Measurements from ENCODE around the gene COL4A6. TPM values are rescaled to one million over a fixed set of nuclear protein-coding genes. Genes with fewer than 3 reads are reported as not detected.

The COL4A6 gene
- total and polyA plus RNA-seq, 2 donors (not counting 3 experiments of a cell fraction or from before 2014, with no cell fraction given): 0.49 to 0.62 TPM

DNA sequence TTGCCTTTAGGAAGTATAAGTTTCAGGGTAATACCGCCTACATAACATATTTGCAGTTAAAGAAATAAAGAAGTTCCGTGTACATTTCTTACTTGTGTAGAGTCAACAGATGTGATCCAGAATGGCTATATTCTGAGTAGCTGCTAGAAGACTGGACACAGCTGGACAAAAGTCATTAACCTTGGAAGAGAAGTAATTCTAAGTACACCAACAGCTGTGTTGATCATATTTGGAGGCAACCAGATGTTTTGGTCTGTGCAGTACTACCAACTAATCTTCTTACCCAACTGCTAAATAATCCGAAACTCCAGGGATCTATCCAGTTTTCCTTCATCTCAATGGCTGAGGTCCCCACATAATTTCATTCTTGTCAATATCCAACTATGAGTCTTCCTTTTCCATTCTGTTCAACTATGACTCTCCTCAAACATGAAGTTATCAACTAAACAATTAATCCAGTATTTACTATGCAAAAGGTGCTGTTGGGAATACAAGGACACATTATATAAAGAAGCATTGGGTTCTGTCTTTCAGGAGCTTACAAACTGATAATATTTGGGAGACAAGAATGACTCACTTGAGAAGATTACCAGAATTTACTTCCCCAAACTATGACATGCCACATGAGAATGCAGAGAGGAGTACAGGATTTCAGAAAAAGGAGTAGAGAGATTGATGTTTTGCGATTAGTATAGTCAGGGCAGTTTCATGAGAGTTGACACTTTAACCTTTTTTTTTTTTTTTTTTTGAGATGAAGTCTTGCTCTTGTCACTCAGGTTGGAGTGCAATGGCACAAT is 78.2 kb downstream of the COL4A6 start:
- Histone ChIP-seq H2AFZ (ENCODE audit: low read depth, low read length) (no peak overlapping the region), H3K4me1 (ENCODE audit: control insufficient read depth, extremely low read depth, insufficient read depth, low read length) (no peaks in the 10 kb centered on the region), H3K36me3 (ENCODE audit: control insufficient read depth in 2 of 2, extremely low read depth in 1 of 2, insufficient read depth in 2 of 2, low read length in 2 of 2) (no peaks in the 10 kb centered on the region), H3K4me3 (replicated peaks in 1 of 3; ENCODE audit: insufficient read depth in 1 of 3, low read depth in 1 of 3, low read length in 3 of 3) (no peak overlapping the region), H3K9me3 (replicated peaks; ENCODE audit: control insufficient read depth, insufficient read depth, low read length) (no peaks in the 10 kb centered on the region), H3K9me1 (replicated peaks; ENCODE audit: control insufficient read depth, extremely low read depth, insufficient read depth, low read length) (no peaks in the 10 kb centered on the region), H3K27ac (ENCODE audit: insufficient read depth, low read depth, low read length) (no peak overlapping the region), H3K79me2 (ENCODE audit: control insufficient read depth, insufficient read depth, low read length) (no peaks in the 10 kb centered on the region), H3K9ac (replicated peaks; ENCODE audit: extremely low read depth, insufficient read depth, low read length) (no peak overlapping the region), H3K4me2 (ENCODE audit: insufficient read depth, low read length) (no peak overlapping the region), H3K27me3 (ENCODE audit: control insufficient read depth in 2 of 2, insufficient read depth in 2 of 2, low read length in 2 of 2) (no peaks in the 10 kb centered on the region), H4K20me1 (replicated peaks; ENCODE audit: control insufficient read depth, extremely low read depth, insufficient read depth, low read length) (no peaks in the 10 kb centered on the region)
- FAIRE-seq: no peak
- TF ChIP-seq JUN (IDR thresholded peaks at IDR 0.05; ENCODE audit: borderline replicate concordance, insufficient read depth, insufficient read length, low read depth): no peak
- no peak for TF ChIP-seq CTCF (IDR thresholded peaks at IDR 0.05; ENCODE audit: extremely low read depth in 1 of 2, insufficient read depth in 1 of 2, low read depth in 1 of 2, low read length in 2 of 2)
- intact Hi-C loops (cut with micrococcal nuclease) (no loop called here), dilution Hi-C loops (cut with MboI; ENCODE audit: extremely low pct_ligation_motif_present, low sequenced_read_pairs) (no loop called here)
- CTCF ChIA-PET: no interaction called here
- DNase-seq (ENCODE audit: low read depth, low spot score): no peak
- no TSS peak for BruUV-seq (replicated peaks)
- POLR2A ChIA-PET: no interaction called here

GRCh38 chrX:108353452-108353851 is 84.8 kb downstream of the COL4A6 start:
- no peaks in the 10 kb centered on the region for H3K9me3 ChIP-seq (replicated peaks; ENCODE audit: control insufficient read depth, insufficient read depth, low read length)
- no peak overlapping the region for H3K27ac ChIP-seq (ENCODE audit: insufficient read depth, low read depth, low read length)
- H3K9me1 ChIP-seq (replicated peaks; ENCODE audit: control insufficient read depth, extremely low read depth, insufficient read depth, low read length): no peaks in the 10 kb centered on the region
- BruUV-seq (replicated peaks): no TSS peak
- no peaks in the 10 kb centered on the region for H3K4me1 ChIP-seq (ENCODE audit: control insufficient read depth, extremely low read depth, insufficient read depth, low read length)
- peak; percentile 2 for DNase-seq (ENCODE audit: low read depth, low spot score)
- ChIA-PET CTCF (no interaction called here), POLR2A (no interaction called here)
- no peaks in the 10 kb centered on the region for H3K79me2 ChIP-seq (ENCODE audit: control insufficient read depth, insufficient read depth, low read length)
- no peak overlapping the region for H3K9ac ChIP-seq (replicated peaks; ENCODE audit: extremely low read depth, insufficient read depth, low read length)
- intact Hi-C loops (cut with micrococcal nuclease): no loop called here
- H4K20me1 ChIP-seq (replicated peaks; ENCODE audit: control insufficient read depth, extremely low read depth, insufficient read depth, low read length): no peaks in the 10 kb centered on the region
- TF ChIP-seq EZH2 (IDR thresholded peaks at IDR 0.05; ENCODE audit: borderline replicate concordance, low read depth, low read length, severe bottlenecking) (no peak), CTCF (IDR thresholded peaks at IDR 0.05; ENCODE audit: extremely low read depth in 1 of 2, insufficient read depth in 1 of 2, low read depth in 1 of 2, low read length in 2 of 2) (no peak), FOS (IDR thresholded peaks at IDR 0.05; ENCODE audit: borderline replicate concordance, insufficient read depth, low read length) (no peak), MYC (IDR thresholded peaks at IDR 0.05; ENCODE audit: low read depth, low read length) (no peak), POLR2AphosphoS5 (IDR thresholded peaks at IDR 0.05; ENCODE audit: insufficient read depth, low read depth, low read length) (no peak), POLR2A (IDR thresholded peaks at IDR 0.05; ENCODE audit: low read depth, low read length) (no peak), JUN (IDR thresholded peaks at IDR 0.05; ENCODE audit: borderline replicate concordance, insufficient read depth, insufficient read length, low read depth) (no peak), GATA2 (IDR thresholded peaks at IDR 0.05; ENCODE audit: insufficient read depth, insufficient read length, low read depth, low read length) (no peak)
- TF ChIP-seq, protein P1, sequence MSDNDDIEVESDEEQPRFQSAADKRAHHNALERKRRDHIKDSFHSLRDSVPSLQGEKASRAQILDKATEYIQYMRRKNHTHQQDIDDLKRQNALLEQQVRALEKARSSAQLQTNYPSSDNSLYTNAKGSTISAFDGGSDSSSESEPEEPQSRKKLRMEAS (IDR thresholded peaks at IDR 0.05; ENCODE audit: insufficient read depth, insufficient read length): no peak
- no peak overlapping the region for H3K4me2 ChIP-seq (ENCODE audit: insufficient read depth, low read length)
- no peaks in the 10 kb centered on the region for H3K36me3 ChIP-seq (ENCODE audit: control insufficient read depth in 2 of 2, extremely low read depth in 1 of 2, insufficient read depth in 2 of 2, low read length in 2 of 2)
- no peak overlapping the region for H2AFZ ChIP-seq (ENCODE audit: low read depth, low read length)
- no peaks in the 10 kb centered on the region for H3K27me3 ChIP-seq (ENCODE audit: control insufficient read depth in 2 of 2, insufficient read depth in 2 of 2, low read length in 2 of 2)
- dilution Hi-C loops (cut with MboI; ENCODE audit: extremely low pct_ligation_motif_present, low sequenced_read_pairs): no loop called here
- no peak overlapping the region for H3K4me3 ChIP-seq (replicated peaks in 1 of 3; ENCODE audit: insufficient read depth in 1 of 3, low read depth in 1 of 3, low read length in 3 of 3)
- FAIRE-seq: no peak

Measured in endothelial cell of umbilical vein (primary cell).